IPS-18a (cell line): Measurements from ENCODE around the gene ZNF148.

Experiments
- H3K27ac ChIP-seq: one replicate; pipeline ENCODE4 v1.5.1; 2013; ENCODE audit warnings: low read length
- H3K27me3 ChIP-seq: one replicate; pipeline ENCODE4 v1.6.1; 2013; ENCODE audit warnings: mild to moderate bottlenecking, low read length; ENCODE audit not compliant: control insufficient read depth, insufficient read depth
- H3K36me3 ChIP-seq: one replicate; pipeline ENCODE4 v1.6.1; 2013; ENCODE audit warnings: low read depth, low read length; ENCODE audit not compliant: control insufficient read depth
- H3K4me1 ChIP-seq: one replicate; pipeline ENCODE4 v1.6.1; 2013; ENCODE audit warnings: low read depth, low read length; ENCODE audit not compliant: control insufficient read depth
- H3K4me3 ChIP-seq: one replicate; pipeline ENCODE4 v1.5.1; 2013; ENCODE audit warnings: low read length
- H3K9ac ChIP-seq: one replicate; pipeline ENCODE4 v1.6.1; 2013; ENCODE audit warnings: mild to moderate bottlenecking, low read length, moderate library complexity
- H3K9me3 ChIP-seq: one replicate; pipeline ENCODE4 v1.6.1; 2013; ENCODE audit warnings: low read depth, low read length; ENCODE audit not compliant: control insufficient read depth

ZNF148 gene

GRCh38 chr3:125306620-125307019 lies 68.5 kb downstream of the ZNF148 start:
- Histone ChIP-seq H3K9ac (no peak overlapping the region), H3K27me3 (no peaks in the 10 kb centered on the region), H3K27ac (no peak overlapping the region), H3K36me3 (no peaks in the 10 kb centered on the region), H3K4me1 (no peaks in the 10 kb centered on the region), H3K4me3 (no peak overlapping the region), H3K9me3 (no peaks in the 10 kb centered on the region)

GRCh38 chr3:125302932-125303331 lies 72.2 kb downstream of the ZNF148 start:
- Histone ChIP-seq H3K4me3 (no peak overlapping the region), H3K9me3 (no peaks in the 10 kb centered on the region), H3K36me3 (no peaks in the 10 kb centered on the region), H3K27me3 (no peaks in the 10 kb centered on the region), H3K4me1 (no peaks in the 10 kb centered on the region), H3K9ac (no peak overlapping the region), H3K27ac (no peak overlapping the region)

GRCh38 chr3:125300416-125300815 lies 74.7 kb downstream of the ZNF148 start:
- Histone ChIP-seq H3K36me3 (no peaks in the 10 kb centered on the region), H3K27me3 (no peaks in the 10 kb centered on the region), H3K9ac (no peak overlapping the region), H3K4me3 (no peak overlapping the region), H3K27ac (no peak overlapping the region), H3K9me3 (no peaks in the 10 kb centered on the region), H3K4me1 (no peaks in the 10 kb centered on the region)

GRCh38 chr3:125294411-125294810 lies 80.7 kb downstream of the ZNF148 start:
- Histone ChIP-seq H3K27ac (no peak overlapping the region), H3K36me3 (no peaks in the 10 kb centered on the region)

GRCh38 chr3:125292015-125292414 lies 83.1 kb downstream of the ZNF148 start:
- Histone ChIP-seq H3K27me3 (no peaks in the 10 kb centered on the region), H3K9me3 (no peaks in the 10 kb centered on the region), H3K27ac (no peak overlapping the region), H3K36me3 (no peaks in the 10 kb centered on the region), H3K4me3 (no peak overlapping the region), H3K9ac (no peak overlapping the region), H3K4me1 (no peaks in the 10 kb centered on the region)

More at GRCh38 chr3:125294411-125294810, 80.7 kb downstream of the ZNF148 start:
- no peaks in the 10 kb centered on the region for H3K9me3 ChIP-seq
- H3K27me3 ChIP-seq = no peaks in the 10 kb centered on the region
- no peaks in the 10 kb centered on the region for H3K4me1 ChIP-seq
- no peak overlapping the region for H3K4me3 ChIP-seq
- no peak overlapping the region for H3K9ac ChIP-seq

- Histone ChIP-seq H3K4me3 (no peak overlapping the region), H3K9me3 (no peaks in the 10 kb centered on the region), H3K36me3 (no peaks in the 10 kb centered on the region), H3K9ac (no peak overlapping the region), H3K27me3 (no peaks in the 10 kb centered on the region), H3K4me1 (no peaks in the 10 kb centered on the region), H3K27ac (no peak overlapping the region)
These were observed 85.6 kb downstream of the ZNF148 start for GRCh38 chr3:125289429-125289981.

- Histone ChIP-seq H3K27ac (no peak overlapping the region), H3K27me3 (no peaks in the 10 kb centered on the region), H3K4me1 (peaks cover 10% of the 10 kb centered on the region), H3K36me3 (no peaks in the 10 kb centered on the region), H3K9ac (no peak overlapping the region), H3K9me3 (no peaks in the 10 kb centered on the region), H3K4me3 (no peak overlapping the region)
These were observed 87.9 kb downstream of the ZNF148 start for GRCh38 chr3:125287248-125287647.

GRCh38 chr3:125281381-125281780 lies 93.7 kb downstream of the ZNF148 start:
- Histone ChIP-seq H3K4me1 (peaks cover 26% of the 10 kb centered on the region), H3K36me3 (no peaks in the 10 kb centered on the region), H3K9ac (no peak overlapping the region), H3K4me3 (no peak overlapping the region), H3K9me3 (no peaks in the 10 kb centered on the region), H3K27me3 (no peaks in the 10 kb centered on the region), H3K27ac (no peak overlapping the region)

- Histone ChIP-seq H3K4me1 (peaks cover 26% of the 10 kb centered on the region), H3K36me3 (no peaks in the 10 kb centered on the region), H3K9me3 (no peaks in the 10 kb centered on the region), H3K4me3 (no peak overlapping the region), H3K9ac (no peak overlapping the region), H3K27ac (no peak overlapping the region), H3K27me3 (no peaks in the 10 kb centered on the region)
These were observed 94.3 kb downstream of the ZNF148 start for GRCh38 chr3:125280668-125281361.

GRCh38 chr3:125278155-125278554 lies 97.0 kb downstream of the ZNF148 start:
- Histone ChIP-seq H3K36me3 (no peaks in the 10 kb centered on the region), H3K27ac (no peak overlapping the region), H3K27me3 (no peaks in the 10 kb centered on the region), H3K4me3 (no peak overlapping the region), H3K9me3 (no peaks in the 10 kb centered on the region), H3K9ac (no peak overlapping the region), H3K4me1 (peaks cover 24% of the 10 kb centered on the region)

- Histone ChIP-seq H3K4me3 (no peak overlapping the region), H3K27ac (no peak overlapping the region), H3K9ac (no peak overlapping the region), H3K4me1 (peaks cover 9% of the 10 kb centered on the region), H3K9me3 (no peaks in the 10 kb centered on the region), H3K36me3 (no peaks in the 10 kb centered on the region), H3K27me3 (no peaks in the 10 kb centered on the region)
These were observed 104.0 kb downstream of the ZNF148 start for GRCh38 chr3:125271127-125271526.

- Histone ChIP-seq H3K9me3 (no peaks in the 10 kb centered on the region), H3K4me3 (no peak overlapping the region), H3K27ac (no peak overlapping the region), H3K4me1 (peaks cover 9% of the 10 kb centered on the region), H3K36me3 (no peaks in the 10 kb centered on the region), H3K27me3 (no peaks in the 10 kb centered on the region), H3K9ac (no peak overlapping the region)
These were observed 107.7 kb downstream of the ZNF148 start for GRCh38 chr3:125267460-125267859.
